Kidney epithelial cell (primary cell): ENCODE results near the gene SIPA1L3. TPM values are rescaled to one million over a fixed set of nuclear protein-coding genes. Genes with fewer than 3 reads are reported as not detected.
A peak's percentile ranks its signal among the peaks of the same experiment; 100 is the strongest.

Experiments used
- DNase-seq: peaks from one replicate; pipeline ENCODE4 v3.0.0-alpha.2; 2010; ENCODE audit warnings: low read depth
- H3K27me3 ChIP-seq: 2 replicates; pipeline ENCODE4 v1.6.0; 2011; ENCODE audit warnings: low read length; ENCODE audit not compliant: control insufficient read depth, insufficient read depth
- H3K36me3 ChIP-seq: 2 replicates; pipeline ENCODE4 v1.5.1; 2011; ENCODE audit warnings: low read length; ENCODE audit not compliant: control insufficient read depth, insufficient read depth
- H3K4me3 ChIP-seq: 2 replicates; pipeline ENCODE4 v1.5.1; 2011; ENCODE audit warnings: low read depth, mild to moderate bottlenecking, control low read depth, low read length
- CTCF ChIP-seq: IDR thresholded peaks from 2 replicates; pipeline ENCODE4 v1.5.1; 2011; ENCODE audit warnings: mild to moderate bottlenecking, moderate library complexity, low read length, control low read depth, inconsistent platforms; ENCODE audit not compliant: insufficient read depth, poor library complexity, severe bottlenecking
- total RNA-seq: library from RNA; depleted of rRNA; stranded (reverse); fragments of >200 nt; gene quantifications from 2 replicates; pipeline ENCODE4 v1.2.3, GENCODE V29; 2015

The SIPA1L3 gene
- total RNA-seq, 1 donor from 2014 or later: 40.4 TPM

GRCh38 chr19:37930416-37930815 is 23.4 kb downstream of the SIPA1L3 start:
- TF ChIP-seq CTCF: no peak
- H3K27me3 ChIP-seq: no peaks in the 10 kb centered on the region
- H3K4me3 ChIP-seq: no peak overlapping the region
- H3K36me3 ChIP-seq: peaks cover 1% of the 10 kb centered on the region
- DNase-seq: no peak

- DNase-seq: peak; percentile 88
- H3K4me3 ChIP-seq: peak overlapping the region; percentile 35
- H3K27me3 ChIP-seq: no peaks in the 10 kb centered on the region
- no peaks in the 10 kb centered on the region for H3K36me3 ChIP-seq
- TF ChIP-seq CTCF: no peak
Measured at GRCh38 chr19:37931881-37932655, 25.1 kb downstream of the SIPA1L3 start.

GRCh38 chr19:37932985-37933936 is 26.3 kb downstream of the SIPA1L3 start:
- H3K4me3 ChIP-seq: peak overlapping the region; percentile 35
- H3K27me3 ChIP-seq: no peaks in the 10 kb centered on the region
- TF ChIP-seq CTCF: no peak
- no peaks in the 10 kb centered on the region for H3K36me3 ChIP-seq
- peak; percentile 57 for DNase-seq

GRCh38 chr19:37933937-37934358 is 26.9 kb downstream of the SIPA1L3 start:
- no peaks in the 10 kb centered on the region for H3K27me3 ChIP-seq
- no peak overlapping the region for H3K4me3 ChIP-seq
- TF ChIP-seq CTCF: no peak
- H3K36me3 ChIP-seq: no peaks in the 10 kb centered on the region
- no peak for DNase-seq

- H3K4me3 ChIP-seq: no peak overlapping the region
- no peak for TF ChIP-seq CTCF
- H3K27me3 ChIP-seq: no peaks in the 10 kb centered on the region
- no peaks in the 10 kb centered on the region for H3K36me3 ChIP-seq
- no peak for DNase-seq
Measured at GRCh38 chr19:37935341-37935740, 28.3 kb downstream of the SIPA1L3 start.
